Gastroesophageal sphincter (tissue), 3 donors: Measurements from ENCODE around the gene DNAJC22.

Experiments
- EP300 ChIP-seq: sonication (generic); formaldehyde crosslinking; IDR thresholded peaks from one replicate; pipeline ENCODE4 v1.6.1; 2017; ENCODE audit warnings: antibody characterized with exemption, mild to moderate bottlenecking
- POLR2A ChIP-seq, 2 donors: fragments of 450-650 bp; IDR thresholded peaks; one replicate each; pipeline ENCODE4 v1.6.1; 2017; ENCODE audit warnings: antibody characterized with exemption in 2 of 2, mild to moderate bottlenecking in 2 of 2, moderate library complexity in 1 of 2
- POLR2AphosphoS5 ChIP-seq: sonication (generic); formaldehyde crosslinking; IDR thresholded peaks from one replicate; pipeline ENCODE4 v1.6.1; 2017; ENCODE audit warnings: antibody characterized with exemption
- TF ChIP-seq, protein P1 (sequence below), 4 experiments: fragments of 200-600 bp in 2 of 4; fragments of 450-650 bp in 2 of 4; sonication (generic) in 1 of 4; IDR thresholded peaks; one replicate each; pipeline ENCODE4 v1.5.1; 2017 to 2019; ENCODE audit warnings: antibody characterized with exemption in 4 of 4, mild to moderate bottlenecking in 2 of 4, moderate library complexity in 2 of 4

DNA sequence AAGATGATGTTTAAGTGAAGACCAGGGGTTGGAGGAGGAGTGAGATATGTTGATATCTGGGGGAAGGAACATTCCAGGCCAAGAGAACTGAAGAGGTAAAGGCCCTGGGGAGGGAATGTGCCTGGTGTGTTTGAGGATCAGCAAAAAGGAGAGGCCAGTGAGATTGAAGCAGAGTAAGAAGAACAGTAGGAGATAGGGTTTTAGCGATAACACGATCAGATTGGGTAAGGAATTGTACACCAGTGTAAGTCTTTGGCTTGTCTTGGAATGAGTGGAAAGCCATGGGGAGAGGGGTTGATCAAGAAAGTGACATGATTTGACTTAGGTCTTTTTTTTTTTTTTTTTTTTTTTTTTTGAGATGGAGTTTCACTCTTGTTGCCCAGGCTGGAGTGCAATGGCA, 18.8 kb upstream of the DNAJC22 start:
- TF ChIP-seq POLR2AphosphoS5 (no peak), EP300 (no peak), POLR2A (IDR thresholded peaks at IDR 0.05) (no peak)
- TF ChIP-seq, protein P1, sequence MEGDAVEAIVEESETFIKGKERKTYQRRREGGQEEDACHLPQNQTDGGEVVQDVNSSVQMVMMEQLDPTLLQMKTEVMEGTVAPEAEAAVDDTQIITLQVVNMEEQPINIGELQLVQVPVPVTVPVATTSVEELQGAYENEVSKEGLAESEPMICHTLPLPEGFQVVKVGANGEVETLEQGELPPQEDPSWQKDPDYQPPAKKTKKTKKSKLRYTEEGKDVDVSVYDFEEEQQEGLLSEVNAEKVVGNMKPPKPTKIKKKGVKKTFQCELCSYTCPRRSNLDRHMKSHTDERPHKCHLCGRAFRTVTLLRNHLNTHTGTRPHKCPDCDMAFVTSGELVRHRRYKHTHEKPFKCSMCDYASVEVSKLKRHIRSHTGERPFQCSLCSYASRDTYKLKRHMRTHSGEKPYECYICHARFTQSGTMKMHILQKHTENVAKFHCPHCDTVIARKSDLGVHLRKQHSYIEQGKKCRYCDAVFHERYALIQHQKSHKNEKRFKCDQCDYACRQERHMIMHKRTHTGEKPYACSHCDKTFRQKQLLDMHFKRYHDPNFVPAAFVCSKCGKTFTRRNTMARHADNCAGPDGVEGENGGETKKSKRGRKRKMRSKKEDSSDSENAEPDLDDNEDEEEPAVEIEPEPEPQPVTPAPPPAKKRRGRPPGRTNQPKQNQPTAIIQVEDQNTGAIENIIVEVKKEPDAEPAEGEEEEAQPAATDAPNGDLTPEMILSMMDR (IDR thresholded peaks at IDR 0.05), result no peak
